ENCODE measurements around the gene MRGPRG.
"Not testable (repeated sequence)": the region's sequence is repeated elsewhere in the genome, so short reads cannot be mapped to it uniquely, and the experiment has no call there.

The MRGPRG gene

GRCh38 chr11:3218483-3219280 is at the start of gene MRGPRG:
Gene MRGPRG, minus strand, starts transcription at chr11:3218813. Its CDS starts 0 bp downstream, at chr11:3218813.
- H3K36me3 ChIP-seq (ENCODE audit: control insufficient read depth, insufficient read depth, low read length) = no peaks in the 10 kb centered on the region
- no peaks in the 10 kb centered on the region for H3K9me3 ChIP-seq (ENCODE audit: control insufficient read depth, insufficient read depth, low read length)
- H3K4me1 ChIP-seq (ENCODE audit: control insufficient read depth, insufficient read depth, low read length) = 0 out of 2 replicates have a peak, but pooled peaks cover 2% of the 10 kb centered on the region
- H3K27me3 ChIP-seq (ENCODE audit: control insufficient read depth, insufficient read depth, low read length) = no peaks in the 10 kb centered on the region
- H3K4me3 ChIP-seq (ENCODE audit: low read depth, low read length) = no peak within 1 kb of the TSS
- H3K9ac ChIP-seq (ENCODE audit: low read depth, low read length) = no peak within 1 kb of the TSS
- no peak within 1 kb of the TSS for H3K27ac ChIP-seq (ENCODE audit: low read depth, low read length)

DNA sequence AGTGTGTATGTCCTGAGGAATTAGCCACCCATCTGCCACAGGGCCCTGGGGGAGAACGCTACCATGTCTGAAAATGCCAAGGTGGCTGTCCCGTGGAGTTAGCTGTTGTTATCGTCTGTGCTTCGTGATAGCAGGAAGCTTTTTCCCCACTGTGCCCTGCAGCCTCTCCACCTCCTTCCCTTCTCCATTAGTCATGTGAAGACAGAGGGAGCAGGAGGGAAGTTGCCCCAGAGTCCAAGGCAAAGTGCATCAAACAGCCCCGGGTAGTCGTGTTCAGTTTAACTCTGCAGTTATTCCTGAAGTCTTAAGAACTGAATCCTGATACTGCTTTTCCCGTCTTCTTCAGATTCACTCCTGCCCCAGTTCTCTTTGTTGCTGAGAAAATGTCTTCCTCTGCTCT is 43.9 kb upstream of the MRGPRG start:
- H3K9me3 ChIP-seq (ENCODE audit: control insufficient read depth, insufficient read depth, low read length); H3K4me1 ChIP-seq (ENCODE audit: control insufficient read depth, insufficient read depth, low read length): not testable (repeated sequence)

DNA sequence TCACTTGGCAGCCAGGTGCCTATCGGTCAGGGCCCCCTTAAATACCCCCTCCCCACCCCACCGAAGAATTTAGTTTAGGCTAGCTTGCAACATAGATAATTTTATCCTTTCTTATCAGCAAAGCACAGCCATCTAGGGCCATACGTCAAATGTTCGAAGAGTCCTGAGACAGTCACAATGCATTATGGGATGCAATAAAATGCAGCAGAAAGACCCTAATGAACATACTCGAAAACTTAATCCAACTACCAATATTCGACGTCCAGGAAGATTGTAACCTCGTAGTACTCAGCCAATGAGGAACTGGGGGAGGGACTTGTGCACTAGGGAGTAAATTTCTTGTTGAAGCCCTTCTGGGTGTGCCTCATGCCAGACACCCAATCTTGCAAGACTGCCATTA is 43.2 kb upstream of the MRGPRG start:
- not testable (repeated sequence) for H3K27me3 ChIP-seq (ENCODE audit: control insufficient read depth, insufficient read depth, low read length); H3K9me3 ChIP-seq (ENCODE audit: control insufficient read depth, insufficient read depth, low read length); H3K4me3 ChIP-seq (ENCODE audit: low read depth, low read length); H3K4me1 ChIP-seq (ENCODE audit: control insufficient read depth, insufficient read depth, low read length); H3K27ac ChIP-seq (ENCODE audit: low read depth, low read length); H3K9ac ChIP-seq (ENCODE audit: low read depth, low read length); H3K36me3 ChIP-seq (ENCODE audit: control insufficient read depth, insufficient read depth, low read length)

More for the DNA sequence above, 43.9 kb upstream of the MRGPRG start:
- H3K27ac ChIP-seq (ENCODE audit: low read depth, low read length); H3K36me3 ChIP-seq (ENCODE audit: control insufficient read depth, insufficient read depth, low read length); H3K9ac ChIP-seq (ENCODE audit: low read depth, low read length); H3K27me3 ChIP-seq (ENCODE audit: control insufficient read depth, insufficient read depth, low read length); H3K4me3 ChIP-seq (ENCODE audit: low read depth, low read length): not testable (repeated sequence)

- H3K9me3 ChIP-seq (ENCODE audit: control insufficient read depth, insufficient read depth, low read length); H3K4me3 ChIP-seq (ENCODE audit: low read depth, low read length); H3K36me3 ChIP-seq (ENCODE audit: control insufficient read depth, insufficient read depth, low read length); H3K4me1 ChIP-seq (ENCODE audit: control insufficient read depth, insufficient read depth, low read length); H3K27ac ChIP-seq (ENCODE audit: low read depth, low read length); H3K9ac ChIP-seq (ENCODE audit: low read depth, low read length); H3K27me3 ChIP-seq (ENCODE audit: control insufficient read depth, insufficient read depth, low read length): not testable (repeated sequence)
These were observed 38.9 kb upstream of the MRGPRG start for GRCh38 chr11:3257509-3257908.

GRCh38 chr11:3255241-3255640 is 36.6 kb upstream of the MRGPRG start:
- H3K9ac ChIP-seq (ENCODE audit: low read depth, low read length); H3K36me3 ChIP-seq (ENCODE audit: control insufficient read depth, insufficient read depth, low read length); H3K4me3 ChIP-seq (ENCODE audit: low read depth, low read length); H3K9me3 ChIP-seq (ENCODE audit: control insufficient read depth, insufficient read depth, low read length); H3K27me3 ChIP-seq (ENCODE audit: control insufficient read depth, insufficient read depth, low read length); H3K27ac ChIP-seq (ENCODE audit: low read depth, low read length); H3K4me1 ChIP-seq (ENCODE audit: control insufficient read depth, insufficient read depth, low read length): not testable (repeated sequence)

- not testable (repeated sequence) for H3K27ac ChIP-seq (ENCODE audit: low read depth, low read length); H3K9ac ChIP-seq (ENCODE audit: low read depth, low read length); H3K4me1 ChIP-seq (ENCODE audit: control insufficient read depth, insufficient read depth, low read length); H3K27me3 ChIP-seq (ENCODE audit: control insufficient read depth, insufficient read depth, low read length); H3K9me3 ChIP-seq (ENCODE audit: control insufficient read depth, insufficient read depth, low read length); H3K4me3 ChIP-seq (ENCODE audit: low read depth, low read length); H3K36me3 ChIP-seq (ENCODE audit: control insufficient read depth, insufficient read depth, low read length)
These were observed 36.2 kb upstream of the MRGPRG start for GRCh38 chr11:3254773-3255172.

GRCh38 chr11:3245071-3245470 is 26.5 kb upstream of the MRGPRG start:
- H3K36me3 ChIP-seq (ENCODE audit: control insufficient read depth, insufficient read depth, low read length) = no peaks in the 10 kb centered on the region
- H3K9me3 ChIP-seq (ENCODE audit: control insufficient read depth, insufficient read depth, low read length) = peaks cover 33% of the 10 kb centered on the region
- H3K27ac ChIP-seq (ENCODE audit: low read depth, low read length) = no peak overlapping the region
- no peaks in the 10 kb centered on the region for H3K27me3 ChIP-seq (ENCODE audit: control insufficient read depth, insufficient read depth, low read length)
- 0 out of 2 replicates have a peak, but pooled peaks cover 3% of the 10 kb centered on the region for H3K4me1 ChIP-seq (ENCODE audit: control insufficient read depth, insufficient read depth, low read length)
- no peak overlapping the region for H3K4me3 ChIP-seq (ENCODE audit: low read depth, low read length)
- no peak overlapping the region for H3K9ac ChIP-seq (ENCODE audit: low read depth, low read length)

DNA sequence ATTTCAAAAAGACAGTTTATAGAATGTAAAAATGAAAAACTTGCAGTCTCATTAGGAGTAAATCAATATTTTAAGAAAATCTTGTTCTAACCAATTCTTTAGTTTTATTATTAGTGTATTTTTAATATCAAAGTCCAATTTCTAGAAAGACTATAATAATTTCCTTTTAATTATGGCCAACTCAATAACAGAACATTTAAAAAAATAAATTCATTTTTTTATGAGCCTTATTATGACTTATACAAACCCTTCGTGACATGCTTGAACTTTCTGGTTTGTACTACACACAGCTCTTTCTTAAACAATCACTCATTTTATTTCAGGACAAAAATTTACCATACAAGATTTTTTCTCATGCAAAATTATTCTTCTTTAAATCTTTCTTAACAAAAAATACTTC is 25.3 kb upstream of the MRGPRG start:
- no peaks in the 10 kb centered on the region for H3K36me3 ChIP-seq (ENCODE audit: control insufficient read depth, insufficient read depth, low read length)
- H3K4me3 ChIP-seq (ENCODE audit: low read depth, low read length) = no peak overlapping the region
- peaks cover 33% of the 10 kb centered on the region for H3K9me3 ChIP-seq (ENCODE audit: control insufficient read depth, insufficient read depth, low read length)
- 0 out of 2 replicates have a peak, but pooled peaks cover 3% of the 10 kb centered on the region for H3K4me1 ChIP-seq (ENCODE audit: control insufficient read depth, insufficient read depth, low read length)
- no peak overlapping the region for H3K27ac ChIP-seq (ENCODE audit: low read depth, low read length)
- no peaks in the 10 kb centered on the region for H3K27me3 ChIP-seq (ENCODE audit: control insufficient read depth, insufficient read depth, low read length)
- no peak overlapping the region for H3K9ac ChIP-seq (ENCODE audit: low read depth, low read length)

GRCh38 chr11:3237119-3237518 is 18.5 kb upstream of the MRGPRG start:
- Histone ChIP-seq H3K9me3 (ENCODE audit: control insufficient read depth, insufficient read depth, low read length) (peaks cover 5% of the 10 kb centered on the region; the same call in 1 of the 2 replicates), H3K27me3 (ENCODE audit: control insufficient read depth, insufficient read depth, low read length) (no peaks in the 10 kb centered on the region), H3K9ac (ENCODE audit: low read depth, low read length) (no peak overlapping the region), H3K4me1 (ENCODE audit: control insufficient read depth, insufficient read depth, low read length) (0 out of 2 replicates have a peak, but pooled peaks cover 8% of the 10 kb centered on the region), H3K4me3 (ENCODE audit: low read depth, low read length) (no peak overlapping the region), H3K27ac (ENCODE audit: low read depth, low read length) (no peak overlapping the region), H3K36me3 (ENCODE audit: control insufficient read depth, insufficient read depth, low read length) (no peaks in the 10 kb centered on the region)

- H3K4me1 ChIP-seq (ENCODE audit: control insufficient read depth, insufficient read depth, low read length) = 0 out of 2 replicates have a peak, but pooled peaks cover 5% of the 10 kb centered on the region
- no peak overlapping the region for H3K27ac ChIP-seq (ENCODE audit: low read depth, low read length)
These were observed 16.2 kb upstream of the MRGPRG start for GRCh38 chr11:3234846-3235245.

GRCh38 chr11:3232956-3233355 is 14.3 kb upstream of the MRGPRG start:
- H3K36me3 ChIP-seq (ENCODE audit: control insufficient read depth, insufficient read depth, low read length) = no peaks in the 10 kb centered on the region
- H3K4me3 ChIP-seq (ENCODE audit: low read depth, low read length) = no peak overlapping the region

More at GRCh38 chr11:3234846-3235245, 16.2 kb upstream of the MRGPRG start:
- Histone ChIP-seq H3K4me3 (ENCODE audit: low read depth, low read length) (no peak overlapping the region), H3K27me3 (ENCODE audit: control insufficient read depth, insufficient read depth, low read length) (no peaks in the 10 kb centered on the region), H3K9ac (ENCODE audit: low read depth, low read length) (no peak overlapping the region), H3K9me3 (ENCODE audit: control insufficient read depth, insufficient read depth, low read length) (no peaks in the 10 kb centered on the region), H3K36me3 (ENCODE audit: control insufficient read depth, insufficient read depth, low read length) (no peaks in the 10 kb centered on the region)

More at GRCh38 chr11:3232956-3233355, 14.3 kb upstream of the MRGPRG start:
- Histone ChIP-seq H3K27me3 (ENCODE audit: control insufficient read depth, insufficient read depth, low read length) (no peaks in the 10 kb centered on the region), H3K27ac (ENCODE audit: low read depth, low read length) (no peak overlapping the region), H3K9ac (ENCODE audit: low read depth, low read length) (no peak overlapping the region), H3K9me3 (ENCODE audit: control insufficient read depth, insufficient read depth, low read length) (no peaks in the 10 kb centered on the region), H3K4me1 (ENCODE audit: control insufficient read depth, insufficient read depth, low read length) (0 out of 2 replicates have a peak, but pooled peaks cover 5% of the 10 kb centered on the region)

Data from HUES48 (cell line).